Chondrocyte (in vitro differentiated cells): ENCODE data around the gene KAT14. TPM values are rescaled to one million over a fixed set of nuclear protein-coding genes. Genes with fewer than 3 reads are reported as not detected.
"Not testable (repeated sequence)": the region's sequence is repeated elsewhere in the genome, so short reads cannot be mapped to it uniquely, and the experiment has no call there.

ENCODE experiments used
- DNase-seq: peaks from one replicate; pipeline ENCODE4 v3.0.0; 2021; ENCODE audit warnings: mixed read lengths, low spot score
- H3K27ac Mint-ChIP-seq: one replicate; pipeline ENCODE4 v1.8.0; 2021; ENCODE audit warnings: mild to moderate bottlenecking, moderate library complexity, mixed read lengths; ENCODE audit not compliant: unreplicated experiment
- H3K27me3 Mint-ChIP-seq: 2 replicates; pipeline ENCODE4 v1.8.0; 2021; ENCODE audit warnings: low read depth, mixed read lengths
- H3K36me3 Mint-ChIP-seq: 2 replicates; pipeline ENCODE4 v1.8.0; 2021; ENCODE audit warnings: low read depth, mixed read lengths
- H3K4me1 Mint-ChIP-seq: 2 replicates; pipeline ENCODE4 v1.8.0; 2021; ENCODE audit warnings: low read depth, mild to moderate bottlenecking, mixed read lengths
- H3K4me3 Mint-ChIP-seq: one replicate; pipeline ENCODE4 v1.8.0; 2021; ENCODE audit warnings: mild to moderate bottlenecking, moderate library complexity, mixed read lengths; ENCODE audit not compliant: unreplicated experiment
- H3K9me3 Mint-ChIP-seq: 2 replicates; pipeline ENCODE4 v1.8.0; 2021; ENCODE audit warnings: low read depth, mixed read lengths
- total RNA-seq: library from RNA; stranded (reverse); gene quantifications from 3 replicates; pipeline ENCODE4 v1.2.1, GENCODE V29; 2021
- TF ChIP-seq, protein P1 (sequence below): fragments of 200-600 bp; sonication (generic); IDR thresholded peaks from 2 replicates; pipeline ENCODE4 v1.5.0; 2021; ENCODE audit warnings: antibody characterized with exemption, mild to moderate bottlenecking, moderate library complexity

Gene KAT14
- total RNA-seq, 1 donor from 2014 or later = 14.1 TPM

DNA sequence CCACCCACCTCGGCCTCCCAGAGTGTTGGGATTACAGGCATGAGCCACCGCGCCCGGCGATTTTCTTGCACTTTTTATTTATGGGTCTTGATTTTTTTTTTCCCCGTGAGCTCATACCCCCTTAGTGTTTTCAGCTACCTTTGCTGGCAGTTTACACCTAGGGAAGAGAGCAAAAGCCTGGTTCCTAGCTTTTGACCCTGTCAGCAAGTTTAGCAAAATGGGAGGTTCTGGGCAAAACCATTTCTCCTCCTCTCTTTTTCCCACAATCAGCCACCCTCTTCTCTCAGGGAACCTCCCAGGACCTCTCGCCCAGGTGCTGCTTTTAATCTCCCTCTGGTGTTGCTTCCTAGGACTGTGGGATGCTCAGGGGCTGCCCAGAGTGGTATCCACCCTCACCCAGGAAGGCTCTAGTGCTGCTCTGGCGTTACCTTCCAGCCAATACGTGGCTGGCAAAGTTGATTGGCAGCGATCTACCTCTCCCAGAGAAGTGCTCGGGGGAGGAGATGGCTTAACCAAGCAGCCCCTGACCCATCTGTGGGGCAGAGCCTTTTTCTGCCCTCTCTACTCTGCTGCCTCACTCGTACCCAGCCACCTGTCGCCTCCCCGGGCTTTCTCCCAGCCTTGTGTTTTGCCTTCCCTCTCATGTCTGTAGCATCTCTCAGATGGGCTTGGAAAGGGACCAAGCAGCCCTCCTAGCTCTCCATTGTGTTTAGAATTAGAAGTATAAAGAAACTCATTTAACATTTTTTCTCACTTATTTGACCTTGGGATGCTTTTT lies 37.4 kb downstream of the KAT14 start:
- TF ChIP-seq, protein P1, sequence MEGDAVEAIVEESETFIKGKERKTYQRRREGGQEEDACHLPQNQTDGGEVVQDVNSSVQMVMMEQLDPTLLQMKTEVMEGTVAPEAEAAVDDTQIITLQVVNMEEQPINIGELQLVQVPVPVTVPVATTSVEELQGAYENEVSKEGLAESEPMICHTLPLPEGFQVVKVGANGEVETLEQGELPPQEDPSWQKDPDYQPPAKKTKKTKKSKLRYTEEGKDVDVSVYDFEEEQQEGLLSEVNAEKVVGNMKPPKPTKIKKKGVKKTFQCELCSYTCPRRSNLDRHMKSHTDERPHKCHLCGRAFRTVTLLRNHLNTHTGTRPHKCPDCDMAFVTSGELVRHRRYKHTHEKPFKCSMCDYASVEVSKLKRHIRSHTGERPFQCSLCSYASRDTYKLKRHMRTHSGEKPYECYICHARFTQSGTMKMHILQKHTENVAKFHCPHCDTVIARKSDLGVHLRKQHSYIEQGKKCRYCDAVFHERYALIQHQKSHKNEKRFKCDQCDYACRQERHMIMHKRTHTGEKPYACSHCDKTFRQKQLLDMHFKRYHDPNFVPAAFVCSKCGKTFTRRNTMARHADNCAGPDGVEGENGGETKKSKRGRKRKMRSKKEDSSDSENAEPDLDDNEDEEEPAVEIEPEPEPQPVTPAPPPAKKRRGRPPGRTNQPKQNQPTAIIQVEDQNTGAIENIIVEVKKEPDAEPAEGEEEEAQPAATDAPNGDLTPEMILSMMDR = no peak
- H3K27ac Mint-ChIP-seq = no peak overlapping the region
- H3K36me3 Mint-ChIP-seq = peaks cover 21% of the 10 kb centered on the region
- H3K9me3 Mint-ChIP-seq = peaks cover 4% of the 10 kb centered on the region
- H3K27me3 Mint-ChIP-seq = no peaks in the 10 kb centered on the region
- H3K4me3 Mint-ChIP-seq = no peak overlapping the region
- H3K4me1 Mint-ChIP-seq = no peaks in the 10 kb centered on the region
- no peak for DNase-seq

DNA sequence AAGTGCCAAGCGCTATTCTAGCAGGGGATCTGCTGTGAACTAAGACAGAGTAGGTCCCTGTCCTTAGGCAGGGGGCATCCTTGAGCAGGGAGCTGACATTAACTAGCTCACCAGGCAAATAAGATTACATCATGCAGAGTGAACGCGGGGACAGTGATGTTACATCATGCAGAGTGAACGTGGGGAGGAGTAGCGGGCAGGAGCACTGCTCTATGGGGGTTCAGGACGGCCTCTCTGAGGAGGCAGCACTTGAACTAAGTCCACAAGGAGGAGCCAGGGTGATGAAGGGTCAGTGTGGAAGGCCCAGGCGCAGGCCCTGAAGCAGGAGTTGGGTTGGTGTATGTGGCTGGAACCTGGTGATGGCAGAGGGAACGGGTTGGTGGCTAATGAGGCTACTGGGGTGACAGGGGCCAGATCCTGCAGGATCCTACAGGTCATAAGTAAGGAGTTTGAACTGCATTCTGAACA lies 38.7 kb downstream of the KAT14 start:
- Mint-ChIP-seq H3K4me3 (no peak overlapping the region), H3K4me1 (no peaks in the 10 kb centered on the region), H3K9me3 (peaks cover 12% of the 10 kb centered on the region), H3K27ac (no peak overlapping the region), H3K27me3 (no peaks in the 10 kb centered on the region), H3K36me3 (peaks cover 24% of the 10 kb centered on the region)
- DNase-seq = no peak
- TF ChIP-seq, protein P1 = no peak

DNA sequence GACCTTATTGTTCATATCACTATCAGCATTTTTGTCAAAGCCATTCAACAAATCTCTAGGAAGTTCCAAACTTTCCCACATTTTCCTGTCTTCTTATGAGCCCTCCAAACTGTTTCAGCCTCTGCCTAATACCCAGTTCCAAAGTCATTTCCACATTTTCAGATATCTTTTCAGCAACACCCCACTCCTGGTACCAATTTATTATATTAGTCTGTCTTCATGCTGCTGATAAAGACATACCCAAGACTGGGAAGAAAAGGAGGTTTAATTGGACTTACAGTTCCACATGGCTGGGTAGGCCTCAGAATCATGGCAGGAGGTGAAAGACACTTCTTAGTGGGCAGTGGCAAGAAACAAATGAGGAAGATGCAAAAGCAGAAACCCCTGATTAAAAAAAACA lies 42.7 kb downstream of the KAT14 start:
- H3K9me3 Mint-ChIP-seq = peaks cover 12% of the 10 kb centered on the region
- H3K4me3 Mint-ChIP-seq = not testable (repeated sequence)

DNA sequence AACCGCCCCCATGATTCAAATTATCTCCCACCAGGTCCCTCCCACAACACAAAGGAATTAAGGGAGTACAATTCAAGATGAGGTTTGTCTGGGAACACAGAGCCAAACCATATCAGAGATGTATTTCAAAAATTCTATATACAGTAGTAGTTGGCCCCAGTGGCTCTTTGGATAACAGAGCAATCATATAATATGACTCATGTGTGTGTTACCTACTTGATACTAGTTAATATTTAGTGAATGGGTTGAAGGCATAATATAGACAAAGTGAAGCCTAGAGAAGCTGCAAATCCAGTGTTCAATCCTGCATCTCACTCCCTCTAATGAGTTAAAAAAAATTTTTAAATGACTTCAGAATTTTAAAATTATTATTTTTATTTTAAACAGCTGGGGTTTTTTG lies 43.2 kb downstream of the KAT14 start:
- Mint-ChIP-seq H3K27me3 (no peaks in the 10 kb centered on the region), H3K9me3 (peaks cover 12% of the 10 kb centered on the region), H3K36me3 (peaks cover 44% of the 10 kb centered on the region), H3K4me3 (no peak overlapping the region), H3K27ac (no peak overlapping the region), H3K4me1 (no peaks in the 10 kb centered on the region)
- TF ChIP-seq, protein P1 = no peak
- no peak for DNase-seq

More for the DNA sequence above, 42.7 kb downstream of the KAT14 start:
- DNase-seq, H3K27ac Mint-ChIP-seq, H3K27me3 Mint-ChIP-seq, H3K4me1 Mint-ChIP-seq: not testable (repeated sequence)
- H3K36me3 Mint-ChIP-seq = peaks cover 43% of the 10 kb centered on the region

DNA sequence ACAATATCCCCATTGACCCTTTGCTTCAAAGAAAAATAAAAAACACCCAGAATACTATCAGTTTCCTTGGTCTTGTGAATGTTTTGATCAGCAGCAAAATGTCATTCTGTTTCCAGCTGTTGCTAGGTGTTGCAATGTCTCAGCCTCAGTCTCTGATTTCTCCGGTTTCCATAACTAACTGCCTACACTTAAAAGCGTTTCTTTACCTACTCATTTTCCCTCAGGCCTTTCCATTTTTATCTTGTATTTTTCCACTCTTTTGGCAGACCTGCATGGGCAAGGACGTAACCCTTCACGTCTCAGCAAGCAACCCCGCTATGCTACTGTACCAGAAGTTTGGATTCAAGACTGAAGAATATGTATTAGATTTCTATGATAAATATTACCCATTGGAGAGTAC lies 49.4 kb downstream of the KAT14 start:
- Mint-ChIP-seq H3K4me3 (no peak overlapping the region), H3K36me3 (peaks cover 41% of the 10 kb centered on the region), H3K27ac (no peak overlapping the region), H3K4me1 (no peaks in the 10 kb centered on the region), H3K9me3 (no peaks in the 10 kb centered on the region), H3K27me3 (no peaks in the 10 kb centered on the region)
- no peak for DNase-seq
- TF ChIP-seq, protein P1 = no peak

DNA sequence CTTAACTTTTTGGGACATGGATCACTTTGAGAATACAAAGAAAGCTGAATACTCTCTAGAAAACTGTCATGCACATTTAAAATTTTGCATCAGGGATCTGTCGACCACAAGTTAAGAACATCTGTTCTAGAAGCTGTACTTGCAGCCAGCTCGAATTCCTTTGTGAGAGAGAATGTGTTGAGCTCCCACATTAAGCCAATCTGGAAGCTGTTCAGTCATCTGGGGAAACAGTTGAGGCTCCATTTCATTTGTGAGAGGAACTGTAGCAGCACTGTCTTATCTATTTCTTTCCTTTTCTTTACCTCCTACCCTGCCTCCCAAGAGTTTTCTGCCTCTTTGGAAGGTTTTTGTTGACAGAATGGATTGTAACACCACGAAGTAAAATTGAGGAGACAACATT lies 50.8 kb downstream of the KAT14 start:
- Mint-ChIP-seq H3K4me3 (no peak overlapping the region), H3K27ac (no peak overlapping the region), H3K36me3 (peaks cover 32% of the 10 kb centered on the region), H3K4me1 (no peaks in the 10 kb centered on the region), H3K27me3 (no peaks in the 10 kb centered on the region), H3K9me3 (no peaks in the 10 kb centered on the region)
- DNase-seq = no peak
- TF ChIP-seq, protein P1 = no peak
